NCI-H128 (cell line): Measurements from ENCODE around the gene CEL.
"Not testable (repeated sequence)": the region's sequence is repeated elsewhere in the genome, so short reads cannot be mapped to it uniquely, and the experiment has no call there.

ENCODE experiments used
- DNase-seq: peaks from one replicate; lab custom pipeline; 2025; ENCODE audit not compliant: unreplicated experiment; lab: John Stamatoyannopoulos, UW

Gene CEL

GRCh38 chr9:133063159-133063499 lies 1.3 kb downstream of the CEL start:
- no peak for DNase-seq

DNA sequence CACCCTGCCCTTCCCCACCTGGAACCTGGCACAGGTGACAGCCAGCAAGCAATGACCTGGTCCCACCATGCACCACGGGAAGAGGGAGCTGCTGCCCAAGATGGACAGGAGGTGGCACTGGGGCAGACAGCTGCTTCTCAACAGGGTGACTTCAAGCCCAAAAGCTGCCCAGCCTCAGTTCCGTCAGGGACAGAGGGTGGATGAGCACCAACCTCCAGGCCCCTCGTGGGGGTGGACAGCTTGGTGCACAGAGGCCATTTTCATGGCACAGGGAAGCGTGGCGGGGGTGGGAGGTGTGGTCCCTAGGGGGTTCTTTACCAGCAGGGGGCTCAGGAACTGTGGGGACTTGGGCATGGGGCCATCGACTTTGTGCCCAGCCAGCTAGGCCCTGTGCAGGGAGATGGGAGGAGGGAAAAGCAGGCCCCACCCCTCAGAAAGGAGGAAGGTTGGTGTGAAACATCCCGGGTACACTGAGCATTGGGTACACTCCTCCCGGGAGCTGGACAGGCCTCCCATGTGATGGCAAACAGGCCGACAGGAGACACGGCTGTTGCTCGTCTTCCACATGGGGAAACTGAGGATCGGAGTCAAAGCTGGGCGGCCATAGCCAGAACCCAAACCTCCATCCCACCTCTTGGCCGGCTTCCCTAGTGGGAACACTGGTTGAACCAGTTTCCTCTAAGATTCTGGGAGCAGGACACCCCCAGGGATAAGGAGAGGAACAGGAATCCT lies 1.9 kb downstream of the CEL start:
- DNase-seq = no peak

- DNase-seq = no peak
These were observed 2.7 kb downstream of the CEL start for GRCh38 chr9:133064241-133065069.

GRCh38 chr9:133065070-133065388 lies 3.2 kb downstream of the CEL start:
- no peak for DNase-seq

DNA sequence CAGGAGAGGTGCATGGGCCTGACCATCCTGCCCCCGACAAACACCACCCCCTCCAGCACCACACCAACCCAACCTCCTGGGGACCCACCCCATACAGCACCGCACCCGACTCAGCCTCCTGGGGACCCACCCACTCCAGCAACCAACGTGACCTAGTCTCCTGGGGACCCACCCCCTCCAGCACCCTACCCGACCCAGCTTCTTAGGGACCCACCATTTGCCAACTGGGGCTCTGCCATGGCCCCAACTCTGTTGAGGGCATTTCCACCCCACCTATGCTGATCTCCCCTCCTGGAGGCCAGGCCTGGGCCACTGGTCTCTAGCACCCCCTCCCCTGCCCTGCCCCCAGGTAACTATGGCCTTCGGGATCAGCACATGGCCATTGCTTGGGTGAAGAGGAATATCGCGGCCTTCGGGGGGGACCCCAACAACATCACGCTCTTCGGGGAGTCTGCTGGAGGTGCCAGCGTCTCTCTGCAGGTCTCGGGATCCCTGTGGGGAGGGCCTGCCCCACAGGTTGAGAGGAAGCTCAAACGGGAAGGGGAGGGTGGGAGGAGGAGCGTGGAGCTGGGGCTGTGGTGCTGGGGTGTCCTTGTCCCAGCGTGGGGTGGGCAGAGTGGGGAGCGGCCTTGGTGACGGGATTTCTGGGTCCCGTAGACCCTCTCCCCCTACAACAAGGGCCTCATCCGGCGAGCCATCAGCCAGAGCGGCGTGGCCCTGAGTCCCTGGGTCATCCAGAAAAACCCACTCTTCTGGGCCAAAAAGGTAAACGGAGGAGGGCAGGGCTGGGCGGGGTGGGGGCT lies 4.6 kb downstream of the CEL start:
- no peak for DNase-seq

DNA sequence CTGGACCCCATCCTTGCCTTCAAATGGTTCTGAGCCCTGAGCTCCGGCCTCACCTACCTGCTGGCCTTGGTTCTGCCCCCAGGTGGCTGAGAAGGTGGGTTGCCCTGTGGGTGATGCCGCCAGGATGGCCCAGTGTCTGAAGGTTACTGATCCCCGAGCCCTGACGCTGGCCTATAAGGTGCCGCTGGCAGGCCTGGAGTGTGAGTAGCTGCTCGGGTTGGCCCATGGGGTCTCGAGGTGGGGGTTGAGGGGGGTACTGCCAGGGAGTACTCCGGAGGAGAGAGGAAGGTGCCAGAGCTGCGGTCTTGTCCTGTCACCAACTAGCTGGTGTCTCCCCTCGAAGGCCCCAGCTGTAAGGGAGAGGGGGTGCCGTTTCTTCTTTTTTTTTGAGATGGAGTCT lies 5.2 kb downstream of the CEL start:
- no peak for DNase-seq

GRCh38 chr9:133067813-133068212 lies 6.0 kb downstream of the CEL start:
- DNase-seq = no peak

DNA sequence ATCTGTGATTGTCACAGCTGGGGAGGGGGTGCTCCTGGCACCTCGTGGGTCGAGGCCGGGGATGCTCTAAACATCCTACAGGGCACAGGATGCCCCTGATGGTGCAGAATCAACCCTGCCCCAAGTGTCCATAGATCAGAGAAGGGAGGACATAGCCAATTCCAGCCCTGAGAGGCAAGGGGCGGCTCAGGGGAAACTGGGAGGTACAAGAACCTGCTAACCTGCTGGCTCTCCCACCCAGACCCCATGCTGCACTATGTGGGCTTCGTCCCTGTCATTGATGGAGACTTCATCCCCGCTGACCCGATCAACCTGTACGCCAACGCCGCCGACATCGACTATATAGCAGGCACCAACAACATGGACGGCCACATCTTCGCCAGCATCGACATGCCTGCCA lies 6.7 kb downstream of the CEL start:
- DNase-seq = not testable (repeated sequence)

GRCh38 chr9:133070500-133070961 lies 8.8 kb downstream of the CEL start:
- not testable (repeated sequence) for DNase-seq

- DNase-seq = not testable (repeated sequence)
These were observed 9.2 kb downstream of the CEL start for GRCh38 chr9:133070985-133071384.

DNA sequence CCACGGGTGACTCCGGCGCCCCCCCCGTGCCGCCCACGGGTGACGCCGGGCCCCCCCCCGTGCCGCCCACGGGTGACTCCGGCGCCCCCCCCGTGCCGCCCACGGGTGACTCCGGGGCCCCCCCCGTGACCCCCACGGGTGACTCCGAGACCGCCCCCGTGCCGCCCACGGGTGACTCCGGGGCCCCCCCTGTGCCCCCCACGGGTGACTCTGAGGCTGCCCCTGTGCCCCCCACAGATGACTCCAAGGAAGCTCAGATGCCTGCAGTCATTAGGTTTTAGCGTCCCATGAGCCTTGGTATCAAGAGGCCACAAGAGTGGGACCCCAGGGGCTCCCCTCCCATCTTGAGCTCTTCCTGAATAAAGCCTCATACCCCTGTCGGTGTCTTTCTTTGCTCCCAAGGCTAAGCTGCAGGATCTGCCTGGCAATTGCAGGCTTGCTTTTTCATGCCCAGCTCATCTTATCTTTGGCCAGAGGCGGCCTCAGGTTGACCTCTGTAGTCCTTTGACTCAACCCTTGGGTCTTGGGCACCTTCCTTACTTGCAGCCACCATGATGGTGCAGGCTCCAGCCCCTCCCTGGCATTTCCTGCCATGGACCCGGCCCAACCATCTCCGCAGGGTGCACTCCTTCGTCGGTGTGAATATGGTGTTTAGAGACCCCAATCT lies 9.8 kb downstream of the CEL start:
- DNase-seq = no peak

DNA sequence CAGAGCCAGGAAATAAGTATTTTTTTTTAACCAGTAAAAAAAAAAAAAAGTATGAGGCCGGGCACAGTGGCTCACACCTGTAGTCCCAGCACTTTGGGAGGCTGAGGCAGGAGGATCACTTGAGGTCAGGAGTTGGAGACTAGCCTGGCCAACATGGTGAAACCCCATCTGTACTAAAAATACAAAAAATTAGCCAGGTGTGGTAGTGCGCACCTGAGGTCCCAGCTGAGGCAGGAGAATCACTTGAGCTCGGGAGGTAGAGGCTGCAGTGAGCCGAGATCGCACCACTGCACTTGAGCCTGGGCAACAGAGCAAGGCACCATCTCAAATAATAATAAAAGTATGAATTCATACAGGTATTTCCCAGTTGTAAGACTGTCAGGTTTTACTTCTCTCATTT lies 10.4 kb downstream of the CEL start:
- not testable (repeated sequence) for DNase-seq

- no peak for DNase-seq
These were observed 11.6 kb downstream of the CEL start for GRCh38 chr9:133073086-133074014.

DNA sequence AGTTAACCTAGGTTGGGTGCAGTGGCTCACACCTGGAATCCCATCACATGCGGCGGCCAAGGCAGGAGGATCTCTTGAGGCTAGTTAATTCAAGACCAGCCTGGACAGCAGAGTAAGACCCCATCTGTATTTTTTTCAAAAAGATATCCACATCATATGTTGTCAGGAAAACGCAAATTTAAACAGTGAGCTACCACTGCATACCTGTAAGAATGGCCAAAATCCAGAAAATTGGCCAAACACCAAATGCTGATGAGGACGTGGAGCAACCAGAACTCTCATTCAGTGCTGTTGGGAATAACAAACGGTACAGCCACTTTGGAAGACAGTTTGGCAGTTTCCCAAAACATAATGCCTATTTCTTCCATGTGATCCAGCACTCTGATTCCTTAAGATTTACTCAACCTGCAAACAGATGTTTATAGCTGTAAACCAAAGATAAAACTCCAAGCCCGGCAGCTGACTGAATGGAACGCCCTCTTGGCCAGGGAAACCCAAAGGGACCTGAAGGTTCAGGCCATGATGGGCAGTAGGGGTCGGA lies 12.4 kb downstream of the CEL start:
- DNase-seq = no peak

DNA sequence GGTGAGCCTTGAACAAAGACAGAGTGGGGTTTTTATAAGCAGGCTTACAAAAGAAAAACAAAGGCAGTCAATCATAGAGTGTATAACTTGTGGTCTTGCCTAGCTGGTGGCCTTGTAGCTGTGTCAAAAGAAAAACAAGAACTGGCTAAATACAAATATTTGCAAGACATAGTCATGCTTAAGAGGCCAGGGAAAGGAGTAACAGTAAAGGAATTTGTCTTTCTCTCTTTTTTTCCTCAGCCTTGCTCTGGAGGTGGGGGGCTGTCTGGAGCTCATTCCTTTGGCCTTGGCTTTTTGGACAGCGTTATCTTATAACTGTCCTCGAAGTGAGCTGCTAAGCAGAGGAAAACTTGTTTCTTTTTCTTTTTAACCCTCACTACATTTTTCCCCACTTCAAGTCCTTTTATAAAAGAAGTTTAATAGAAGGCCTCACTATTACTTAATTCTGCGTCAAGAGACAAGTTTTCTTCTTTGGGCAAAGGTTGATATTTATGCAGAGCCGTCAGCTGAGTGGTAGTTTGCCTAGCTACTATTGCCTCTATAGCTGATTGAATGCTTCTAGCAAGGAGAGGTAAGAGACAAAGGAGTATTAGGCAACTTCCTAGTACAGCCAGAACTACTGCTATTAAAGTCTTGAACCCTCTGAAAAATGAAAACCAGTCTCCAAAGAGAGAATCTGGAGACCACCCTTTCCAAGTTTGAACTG lies 14.3 kb downstream of the CEL start:
- no peak for DNase-seq

DNA sequence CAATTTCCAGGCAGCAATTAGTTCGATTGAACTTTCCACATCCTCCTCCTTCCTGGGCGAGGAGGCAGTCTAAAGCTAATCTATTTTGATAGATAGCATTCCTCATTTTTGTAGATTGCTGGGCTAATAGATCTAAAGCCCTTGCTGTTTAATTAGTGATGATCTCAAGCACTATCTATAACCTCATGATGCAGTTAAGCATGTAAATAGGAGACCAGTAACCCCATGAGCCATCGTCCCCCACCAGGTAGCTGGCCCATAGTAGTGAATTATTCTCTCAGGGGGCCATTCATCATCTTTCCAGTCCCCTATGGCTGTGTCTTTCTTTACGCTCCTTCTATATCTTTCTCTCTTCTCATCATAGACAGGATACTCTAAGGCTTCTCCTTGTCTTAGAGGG lies 14.9 kb downstream of the CEL start:
- DNase-seq = no peak

DNA sequence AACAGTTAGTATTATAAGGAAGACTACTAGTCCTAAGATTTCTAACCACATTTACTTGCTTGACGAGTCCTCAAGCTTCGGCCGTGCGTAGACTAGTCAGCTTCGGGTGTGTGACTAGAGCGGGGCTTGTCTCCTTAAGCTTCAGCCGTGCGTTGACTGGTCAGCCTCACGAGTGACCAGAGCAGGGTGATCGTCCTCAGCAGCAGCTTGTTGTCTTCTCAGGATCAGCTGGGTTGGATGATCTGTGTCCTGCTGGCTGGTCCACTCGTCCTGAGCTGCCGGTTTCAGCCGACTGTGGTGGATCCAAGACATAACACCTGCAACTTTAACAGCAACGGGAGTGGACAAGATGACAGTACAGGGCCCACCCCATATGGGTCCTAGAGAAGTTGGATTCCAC lies 16.7 kb downstream of the CEL start:
- DNase-seq = no peak

GRCh38 chr9:133080161-133080560 lies 18.4 kb downstream of the CEL start:
- no peak for DNase-seq
